Astrocyte (in vitro differentiated cells and primary cell): ENCODE data around the gene TIGD4. TPM values are rescaled to one million over a fixed set of nuclear protein-coding genes. Genes with fewer than 3 reads are reported as not detected.

Experiments
- DNase-seq: peaks from one replicate; pipeline ENCODE4 v3.0.0-alpha.2; 2010; ENCODE audit warnings: low read depth
- FAIRE-seq: peaks from 2 replicates; lab custom pipeline; 2011; peaks lifted over from hg19 to GRCh38; lab: Jason Lieb, UNC
- H2AFZ ChIP-seq: 2 replicates; pipeline ENCODE4 v1.6.0; 2012; ENCODE audit warnings: low read depth, low read length, inconsistent platforms
- H3K27ac ChIP-seq: 2 replicates; pipeline ENCODE4 v1.5.1; 2011; ENCODE audit warnings: low read depth, low read length, inconsistent platforms
- H3K27me3 ChIP-seq: 2 replicates; pipeline ENCODE4 v1.6.0; 2011; ENCODE audit warnings: low read length, inconsistent platforms; ENCODE audit not compliant: insufficient read depth
- H3K36me3 ChIP-seq: 2 replicates; pipeline ENCODE4 v1.5.1; 2011; ENCODE audit warnings: low read length, inconsistent platforms; ENCODE audit not compliant: insufficient read depth
- H3K4me1 ChIP-seq: 2 replicates; pipeline ENCODE4 v1.5.1; 2011; ENCODE audit warnings: low read length, inconsistent platforms; ENCODE audit not compliant: insufficient read depth
- H3K4me2 ChIP-seq: 2 replicates; pipeline ENCODE4 v1.6.0; 2012; ENCODE audit warnings: low read length, inconsistent platforms
- H3K4me3 ChIP-seq: 2 replicates; pipeline ENCODE4 v1.5.1; 2011; ENCODE audit warnings: low read depth, mild to moderate bottlenecking, low read length, inconsistent platforms; ENCODE audit not compliant: insufficient read depth
- H3K79me2 ChIP-seq: 2 replicates; pipeline ENCODE4 v1.6.0; 2012; ENCODE audit warnings: mild to moderate bottlenecking, low read length, inconsistent platforms; ENCODE audit not compliant: insufficient read depth
- H3K9ac ChIP-seq: 2 replicates; pipeline ENCODE4 v1.6.0; 2012; ENCODE audit warnings: mild to moderate bottlenecking, low read length, inconsistent platforms
- H3K9me3 ChIP-seq: 2 replicates; pipeline ENCODE4 v1.5.1; 2012; ENCODE audit warnings: low read depth, mild to moderate bottlenecking, low read length, inconsistent platforms; ENCODE audit not compliant: insufficient read depth
- H4K20me1 ChIP-seq: 2 replicates; pipeline ENCODE4 v1.6.0; 2012; ENCODE audit warnings: low read length, inconsistent platforms; ENCODE audit not compliant: insufficient read depth
- H3K27ac Mint-ChIP-seq: one replicate; pipeline ENCODE4 v1.8.0; 2021; ENCODE audit warnings: mild to moderate bottlenecking, mixed read lengths; ENCODE audit not compliant: unreplicated experiment
- H3K27me3 Mint-ChIP-seq: one replicate; pipeline ENCODE4 v1.8.0; 2021; ENCODE audit warnings: low read depth, mixed read lengths; ENCODE audit not compliant: unreplicated experiment
- H3K36me3 Mint-ChIP-seq: one replicate; pipeline ENCODE4 v1.8.0; 2021; ENCODE audit warnings: low read depth, mixed read lengths; ENCODE audit not compliant: unreplicated experiment
- H3K4me1 Mint-ChIP-seq: one replicate; pipeline ENCODE4 v1.8.0; 2021; ENCODE audit warnings: low read depth, mixed read lengths; ENCODE audit not compliant: unreplicated experiment
- H3K4me3 Mint-ChIP-seq: one replicate; pipeline ENCODE4 v1.8.0; 2021; ENCODE audit warnings: mild to moderate bottlenecking, moderate library complexity, mixed read lengths; ENCODE audit not compliant: unreplicated experiment
- H3K9me3 Mint-ChIP-seq: one replicate; pipeline ENCODE4 v1.8.0; 2021; ENCODE audit warnings: mild to moderate bottlenecking, mixed read lengths; ENCODE audit not compliant: unreplicated experiment
- CTCF ChIP-seq: IDR thresholded peaks from 2 replicates; pipeline ENCODE4 v1.5.1; 2011; ENCODE audit warnings: low read depth, mild to moderate bottlenecking, inconsistent platforms, low read length, moderate library complexity; ENCODE audit not compliant: insufficient read depth
- EZH2 ChIP-seq: IDR thresholded peaks from 2 replicates; pipeline ENCODE4 v1.6.1; 2012; ENCODE audit warnings: mild to moderate bottlenecking, low read length, inconsistent platforms; ENCODE audit not compliant: insufficient read depth
- total RNA-seq: library from RNA; stranded (reverse); gene quantifications from 2 replicates; pipeline ENCODE4 v1.2.1, GENCODE V29; 2021

TIGD4 gene
- total RNA-seq, 1 donor from 2014 or later, result 0.23 TPM

- Histone ChIP-seq H3K4me2 (no peak overlapping the region), H3K4me1 (peaks cover 6% of the 10 kb centered on the region), H3K9ac (no peak overlapping the region), H3K27me3 (no peaks in the 10 kb centered on the region), H4K20me1 (peaks cover 93% of the 10 kb centered on the region), H2AFZ (no peak overlapping the region), H3K27ac (no peak overlapping the region), H3K9me3 (no peaks in the 10 kb centered on the region), H3K79me2 (peaks cover 92% of the 10 kb centered on the region), H3K36me3 (peaks cover 4% of the 10 kb centered on the region), H3K4me3 (no peak overlapping the region)
- Mint-ChIP-seq H3K4me1 (peaks cover 13% of the 10 kb centered on the region), H3K27me3 (no peaks in the 10 kb centered on the region), H3K36me3 (no peaks in the 10 kb centered on the region), H3K9me3 (no peaks in the 10 kb centered on the region), H3K4me3 (no peak overlapping the region), H3K27ac (no peak overlapping the region)
- FAIRE-seq, result peak; percentile 13
- DNase-seq, result no peak
- no peak for TF ChIP-seq EZH2
- no peak for TF ChIP-seq CTCF
These were observed 6.4 kb upstream of the TIGD4 start for GRCh38 chr4:152785639-152786615.

GRCh38 chr4:152784490-152785350, 5.2 kb upstream of the TIGD4 start:
- Mint-ChIP-seq H3K9me3 (no peaks in the 10 kb centered on the region), H3K27ac (no peak overlapping the region), H3K36me3 (no peaks in the 10 kb centered on the region), H3K4me3 (no peak overlapping the region), H3K27me3 (no peaks in the 10 kb centered on the region), H3K4me1 (peaks cover 16% of the 10 kb centered on the region)
- Histone ChIP-seq H3K4me3 (no peak overlapping the region), H3K36me3 (peaks cover 4% of the 10 kb centered on the region), H3K4me2 (no peak overlapping the region), H3K79me2 (peaks cover 92% of the 10 kb centered on the region), H3K4me1 (peaks cover 6% of the 10 kb centered on the region), H3K9ac (no peak overlapping the region), H2AFZ (no peak overlapping the region), H3K27me3 (no peaks in the 10 kb centered on the region), H3K27ac (no peak overlapping the region), H4K20me1 (peaks cover 90% of the 10 kb centered on the region), H3K9me3 (no peaks in the 10 kb centered on the region)
- TF ChIP-seq EZH2, result no peak
- TF ChIP-seq CTCF, result no peak
- FAIRE-seq (no peak), DNase-seq (no peak)
